ENCODE data around the gene TGIF1. TPM values are rescaled to one million over a fixed set of nuclear protein-coding genes. Genes with fewer than 3 reads are reported as not detected.

TGIF1 gene
- total RNA-seq, result 140 and 191 TPM in 2 replicates

GRCh38 chr18:3450012-3450798, at the start of gene TGIF1:
TGIF1 (plus strand) TSS chr18:3450172; CDS start chr18:3450490, 318 bp downstream.

Other genes starting within 250 kb of the TGIF1 start
- gene MYOM1, start 230.2 kb upstream of the TGIF1 start, total RNA-seq, result 0.98 and 1.6 TPM in 2 replicates
- gene MYL12A, start 202.4 kb upstream of the TGIF1 start, total RNA-seq, result 280 and 290 TPM in 2 replicates
- gene MYL12B, start 188.0 kb upstream of the TGIF1 start, total RNA-seq, result 238 and 345 TPM in 2 replicates